IMR-90 (cell line): ENCODE measurements around the gene CST2. TPM values are rescaled to one million over a fixed set of nuclear protein-coding genes. Genes with fewer than 3 reads are reported as not detected.
"Not testable (repeated sequence)": the region's sequence is repeated elsewhere in the genome, so short reads cannot be mapped to it uniquely, and the experiment has no call there.

Experiments
- ATAC-seq: fragments of 200-7000 bp; cut with Tn5 transposase; 2 replicates; pipeline ENCODE4 v1.9.1; 2020; ENCODE audit warnings: low read depth, mild to moderate bottlenecking, moderate library complexity
- BruUV-seq: library from RNA; stranded (reverse); fragments of 400-500 nt; replicated peaks from 2 replicates; lab custom pipeline; 2021; lab: Mats Ljungman, UMichigan
- CTCF ChIA-PET: fragments of 300-600 bp; formaldehyde crosslinking; extraction: SDS; loops from one replicate; lab custom pipeline; 2021; ENCODE audit warnings: antibody characterized with exemption; lab: Yijun Ruan, JAX
- POLR2A ChIA-PET: fragments of 300-600 bp; sonication (Branson Sonifier 250); formaldehyde crosslinking; loops from one replicate; lab custom pipeline; 2022; ENCODE audit warnings: antibody characterized with exemption; ENCODE audit not compliant: unreplicated experiment; lab: Charles Lee
- DNase-seq: peaks from one replicate; pipeline ENCODE4 v3.0.0; 2013
- H2AFZ ChIP-seq: replicated peaks from 2 replicates; pipeline ENCODE3; 2013; ENCODE audit warnings: low read length, mild to moderate bottlenecking; ENCODE audit not compliant: poor library complexity
- H2AK5ac ChIP-seq: 2 replicates; pipeline ENCODE4 v1.6.1; 2013; ENCODE audit warnings: low read depth, low read length, inconsistent platforms
- H2AK9ac ChIP-seq: replicated peaks from 2 replicates; pipeline ENCODE3; 2013; ENCODE audit warnings: mild to moderate bottlenecking, low read depth, low read length, moderate library complexity; ENCODE audit not compliant: poor library complexity
- H2BK120ac ChIP-seq: 2 replicates; pipeline ENCODE4 v1.6.1; 2013; ENCODE audit warnings: low read depth, low read length, inconsistent platforms
- H2BK15ac ChIP-seq: 3 replicates; pipeline ENCODE4 v1.6.1; 2013; ENCODE audit warnings: low read depth, low read length, inconsistent platforms
- H2BK20ac ChIP-seq: 2 replicates; pipeline ENCODE4 v1.6.1; 2013; ENCODE audit warnings: low read depth, mild to moderate bottlenecking, inconsistent platforms, low read length, moderate library complexity
- H2BK5ac ChIP-seq: 2 replicates; pipeline ENCODE4 v1.6.1; 2013; ENCODE audit warnings: mild to moderate bottlenecking, low read depth, low read length, inconsistent platforms; ENCODE audit not compliant: poor library complexity, severe bottlenecking
- H3K14ac ChIP-seq: replicated peaks from 2 replicates; pipeline ENCODE4 v1.6.1; 2013; ENCODE audit warnings: low read depth, low read length, inconsistent platforms
- H3K18ac ChIP-seq: 2 replicates; pipeline ENCODE4 v1.6.1; 2013; ENCODE audit warnings: low read depth, low read length, control low read depth
- H3K23ac ChIP-seq: 2 replicates; pipeline ENCODE4 v1.6.1; 2013; ENCODE audit warnings: low read depth, low read length, inconsistent platforms
- H3K27ac ChIP-seq: 2 replicates; pipeline ENCODE4 v1.5.1; 2013; ENCODE audit warnings: mild to moderate bottlenecking, control low read depth, low read length; ENCODE audit not compliant: insufficient read depth
- H3K27me3 ChIP-seq: 2 replicates; pipeline ENCODE4 v1.6.1; 2013; ENCODE audit warnings: low read length; ENCODE audit not compliant: control insufficient read depth, insufficient read depth
- H3K36me3 ChIP-seq: 2 replicates; pipeline ENCODE4 v1.6.1; 2013; ENCODE audit warnings: low read length, mixed read lengths; ENCODE audit not compliant: control insufficient read depth, insufficient read depth
- H3K4ac ChIP-seq: 2 replicates; pipeline ENCODE4 v1.6.1; 2013; ENCODE audit warnings: low read depth, low read length, inconsistent platforms
- H3K4me1 ChIP-seq: 2 replicates; pipeline ENCODE4 v1.6.1; 2013; ENCODE audit warnings: low read length, mixed read lengths; ENCODE audit not compliant: control insufficient read depth, insufficient read depth
- H3K4me2 ChIP-seq: 2 replicates; pipeline ENCODE4 v1.6.1; 2013; ENCODE audit warnings: low read depth, mild to moderate bottlenecking, control low read depth, low read length, moderate library complexity
- H3K4me3 ChIP-seq: 2 replicates; pipeline ENCODE4 v1.5.1; 2013; ENCODE audit warnings: low read depth, mild to moderate bottlenecking, control low read depth, low read length, moderate library complexity; ENCODE audit not compliant: insufficient read depth
- H3K56ac ChIP-seq: 2 replicates; pipeline ENCODE4 v1.6.1; 2013; ENCODE audit warnings: low read length, inconsistent platforms; ENCODE audit not compliant: insufficient read depth; ENCODE audit errors: extremely low read depth
- H3K79me1 ChIP-seq, 2 experiments: 2 replicates each; pipeline ENCODE4 v1.6.1; 2013; ENCODE audit warnings: low read length in 2 of 2, inconsistent platforms in 1 of 2, low read depth in 1 of 2
- H3K9ac ChIP-seq: 2 replicates; pipeline ENCODE4 v1.6.1; 2013; ENCODE audit warnings: low read depth, low read length, control low read depth
- H3K9me1 ChIP-seq: 2 replicates; pipeline ENCODE4 v1.6.1; 2013; ENCODE audit warnings: low read length, inconsistent platforms; ENCODE audit not compliant: insufficient read depth
- H3K9me3 ChIP-seq: 2 replicates; pipeline ENCODE4 v1.6.1; 2013; ENCODE audit warnings: low read length; ENCODE audit not compliant: control insufficient read depth, insufficient read depth
- H4K20me1 ChIP-seq: 2 replicates; pipeline ENCODE4 v1.6.1; 2013; ENCODE audit warnings: low read length, inconsistent platforms; ENCODE audit not compliant: insufficient read depth
- H4K5ac ChIP-seq: 2 replicates; pipeline ENCODE4 v1.6.1; 2013; ENCODE audit warnings: mild to moderate bottlenecking, low read depth, low read length, control low read depth
- H4K8ac ChIP-seq, 2 experiments: 2 replicates each; pipeline ENCODE4 v1.6.1; 2013; ENCODE audit warnings: low read depth in 2 of 2, low read length in 2 of 2, control low read depth in 1 of 2, inconsistent platforms in 1 of 2
- H4K91ac ChIP-seq: 2 replicates; pipeline ENCODE4 v1.6.1; 2013; ENCODE audit warnings: low read depth, low read length, inconsistent platforms; ENCODE audit not compliant: insufficient read depth
- CHD1 ChIP-seq: IDR thresholded peaks from 2 replicates; pipeline ENCODE4 v1.6.1; 2012; ENCODE audit warnings: low read depth, low read length, improper control_type of control experiment
- MAZ ChIP-seq: IDR thresholded peaks from 2 replicates; pipeline ENCODE4 v1.6.1; 2012; ENCODE audit warnings: low read depth, mild to moderate bottlenecking, low read length, improper control_type of control experiment, moderate library complexity, borderline replicate concordance
- RAD21 ChIP-seq: IDR thresholded peaks from 2 replicates; pipeline ENCODE4 v1.6.1; 2012; ENCODE audit warnings: low read length, improper control_type of control experiment
- SMC3 ChIP-seq: fragments of 150-350 bp; IDR thresholded peaks from 2 replicates; pipeline ENCODE4 v1.6.1; 2016; ENCODE audit warnings: low read depth, mild to moderate bottlenecking, antibody characterized with exemption, low read length, moderate library complexity
- WGBS, 2 experiments: methylation state at CpG; one replicate each; pipeline versions ENCODE4 v1.1.5 to v1.1.7; 2013; ENCODE audit warnings: missing lambda C conversion rate in 2 of 2; ENCODE audit not compliant: insufficient read length in 1 of 2; ENCODE audit errors: extremely low coverage in 2 of 2; 5-methylcytosine and 5-hydroxymethylcytosine counted together
- dilution Hi-C: fragments of 300-500 bp; cut with HindIII; formaldehyde crosslinking; loops from one replicate; pipeline ENCODE4 v1.14.3; 2018; ENCODE audit warnings: low sequenced_read_pairs; ENCODE audit not compliant: unreplicated experiment
- in situ Hi-C: fragments of 300-500 bp; cut with MboI; formaldehyde crosslinking; loops from 3 replicates; pipeline ENCODE4 v1.14.3; 2019; ENCODE audit warnings: low sequenced_read_pairs, inconsistent platforms, mixed read lengths
- intact Hi-C: fragments of 100-400 bp; cut with micrococcal nuclease; formaldehyde crosslinking; loops from 2 replicates; pipeline ENCODE4 v1.10.0; 2022
- polyA plus RNA-seq, 3 experiments: library from polyadenylated mRNA; depleted of rRNA; stranded (reverse); fragments of >200 nt; gene quantifications; 2 replicates each; pipeline ENCODE4 v1.2.3, GENCODE V29; 2012; ENCODE audit warnings: low replicate concordance in 1 of 3
- total RNA-seq: library from RNA; depleted of rRNA; stranded (reverse); fragments of >200 nt; gene quantifications from 2 replicates; pipeline ENCODE4 v1.2.3, GENCODE V29; 2012
- TF ChIP-seq, protein P1 (sequence below): conservative IDR thresholded peaks from 2 replicates; pipeline ENCODE4 v1.5.1; 2012; ENCODE audit warnings: mild to moderate bottlenecking, low read depth, low read length, improper control_type of control experiment

The CST2 gene
- total and polyA plus RNA-seq, 2 of the 4 experiments (the other 2 are of a cell fraction), result not detected

DNA sequence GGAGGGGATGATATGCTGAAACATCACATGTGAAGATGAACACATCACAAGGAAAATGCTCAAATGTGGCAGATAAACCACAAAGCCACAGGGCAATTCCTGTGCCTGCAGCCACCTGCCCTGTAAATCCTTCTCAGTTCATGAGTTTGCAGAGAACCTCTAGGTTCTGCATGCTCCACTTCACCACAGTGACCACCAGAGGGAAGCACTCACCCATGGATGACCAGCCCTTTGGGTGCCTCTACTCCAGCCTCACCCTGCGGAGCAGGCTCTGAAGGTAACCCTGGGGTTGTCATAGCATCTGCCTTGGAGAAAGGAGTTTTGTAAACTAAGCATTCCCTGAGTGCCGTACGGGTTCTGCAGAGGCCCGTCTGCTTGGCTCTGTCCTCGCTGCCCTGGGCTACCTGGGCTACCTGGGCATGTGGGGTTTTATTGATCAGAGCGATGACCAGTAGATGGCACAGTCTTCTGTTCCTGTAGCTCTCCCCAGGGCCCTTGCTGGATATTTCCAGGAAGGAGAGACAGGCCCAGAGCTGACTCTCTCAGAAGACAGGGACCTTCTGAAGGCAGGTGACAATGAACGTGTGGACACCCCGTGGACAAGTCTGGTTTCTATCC, 44.1 kb downstream of the CST2 start:
- ATAC-seq (peak; percentile 44; the same call in 1 of the 2 replicates), DNase-seq (peak; percentile 2)
- H3K36me3 ChIP-seq, result no peaks in the 10 kb centered on the region
- H3K4me2 ChIP-seq, result no peak overlapping the region
- H3K9me3 ChIP-seq, result no peaks in the 10 kb centered on the region
- no peak overlapping the region for H4K5ac ChIP-seq
- H3K79me1 ChIP-seq, result no peaks in the 10 kb centered on the region
- H3K9ac ChIP-seq, result no peak overlapping the region
- WGBS, 2 experiments, result no CpG with 5 or more reads among the region's 8 CpGs
- ChIA-PET CTCF (no interaction called here), POLR2A (no interaction called here)
- no peak overlapping the region for H2AK5ac ChIP-seq
- in situ Hi-C loops, result no loop called here
- H2BK20ac ChIP-seq, result no peak overlapping the region
- dilution Hi-C loops, result no loop called here
- H3K27me3 ChIP-seq, result no peaks in the 10 kb centered on the region; the same call in 1 of the 2 replicates
- no peak overlapping the region for H3K27ac ChIP-seq
- TF ChIP-seq, protein P1, sequence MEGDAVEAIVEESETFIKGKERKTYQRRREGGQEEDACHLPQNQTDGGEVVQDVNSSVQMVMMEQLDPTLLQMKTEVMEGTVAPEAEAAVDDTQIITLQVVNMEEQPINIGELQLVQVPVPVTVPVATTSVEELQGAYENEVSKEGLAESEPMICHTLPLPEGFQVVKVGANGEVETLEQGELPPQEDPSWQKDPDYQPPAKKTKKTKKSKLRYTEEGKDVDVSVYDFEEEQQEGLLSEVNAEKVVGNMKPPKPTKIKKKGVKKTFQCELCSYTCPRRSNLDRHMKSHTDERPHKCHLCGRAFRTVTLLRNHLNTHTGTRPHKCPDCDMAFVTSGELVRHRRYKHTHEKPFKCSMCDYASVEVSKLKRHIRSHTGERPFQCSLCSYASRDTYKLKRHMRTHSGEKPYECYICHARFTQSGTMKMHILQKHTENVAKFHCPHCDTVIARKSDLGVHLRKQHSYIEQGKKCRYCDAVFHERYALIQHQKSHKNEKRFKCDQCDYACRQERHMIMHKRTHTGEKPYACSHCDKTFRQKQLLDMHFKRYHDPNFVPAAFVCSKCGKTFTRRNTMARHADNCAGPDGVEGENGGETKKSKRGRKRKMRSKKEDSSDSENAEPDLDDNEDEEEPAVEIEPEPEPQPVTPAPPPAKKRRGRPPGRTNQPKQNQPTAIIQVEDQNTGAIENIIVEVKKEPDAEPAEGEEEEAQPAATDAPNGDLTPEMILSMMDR, result peak; percentile 46
- TF ChIP-seq SMC3, result 0 out of 2 replicates have a peak, but pooled peaks have one; percentile 24
- TF ChIP-seq MAZ, result no peak
- TF ChIP-seq RAD21, result peak; percentile 46
- no peak for TF ChIP-seq CHD1
- no peaks in the 10 kb centered on the region for H3K4me1 ChIP-seq
- H3K56ac ChIP-seq, result no peak overlapping the region
- H3K4ac ChIP-seq, result no peak overlapping the region
- H4K91ac ChIP-seq, result no peak overlapping the region
- H3K14ac ChIP-seq, result no peak overlapping the region
- H2BK15ac ChIP-seq, result no peak overlapping the region
- H2AFZ ChIP-seq, result no peak overlapping the region
- H4K8ac ChIP-seq, result no peak overlapping the region
- BruUV-seq, result no TSS peak
- no peak overlapping the region for H2BK120ac ChIP-seq
- no peak overlapping the region for H3K18ac ChIP-seq
- H2BK5ac ChIP-seq, result no peak overlapping the region
- no peak overlapping the region for H3K4me3 ChIP-seq
- H3K9me1 ChIP-seq, result no peaks in the 10 kb centered on the region
- no peak overlapping the region for H3K23ac ChIP-seq
- no peaks in the 10 kb centered on the region for H4K20me1 ChIP-seq
- H2AK9ac ChIP-seq, result no peak overlapping the region
- intact Hi-C loops, result no loop called here

DNA sequence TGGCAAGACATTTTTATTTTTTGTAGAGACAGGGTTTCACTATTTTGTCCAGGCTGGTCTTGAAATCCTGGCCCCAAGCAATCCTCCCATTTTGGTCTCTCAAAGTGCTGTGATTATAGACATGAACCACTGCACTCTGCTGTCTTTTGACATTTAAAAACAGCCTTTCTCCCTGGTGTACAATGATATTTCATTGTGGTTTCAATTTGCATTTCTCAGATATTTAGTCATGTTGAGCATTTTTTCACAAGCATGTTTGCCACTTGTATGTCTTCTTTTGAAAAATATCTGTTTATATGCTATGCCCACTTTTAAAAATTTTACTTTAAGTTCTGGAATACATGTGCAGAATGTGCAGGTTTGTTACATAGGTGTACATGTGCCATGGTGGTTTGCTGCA, 47.9 kb downstream of the CST2 start:
- H3K27ac ChIP-seq, H3K4me1 ChIP-seq, H2AK9ac ChIP-seq, ATAC-seq, H3K36me3 ChIP-seq, H3K56ac ChIP-seq, H4K91ac ChIP-seq, H3K9me3 ChIP-seq, H3K9me1 ChIP-seq, BruUV-seq, H4K8ac ChIP-seq, H3K4ac ChIP-seq, H4K5ac ChIP-seq, H4K20me1 ChIP-seq, in situ Hi-C loops, H2AFZ ChIP-seq, H2BK5ac ChIP-seq, H3K27me3 ChIP-seq, H3K23ac ChIP-seq, H2BK20ac ChIP-seq, dilution Hi-C loops, POLR2A ChIA-PET, DNase-seq, intact Hi-C loops, H3K9ac ChIP-seq, H3K4me3 ChIP-seq, H2BK120ac ChIP-seq, H2AK5ac ChIP-seq, H3K18ac ChIP-seq, H3K14ac ChIP-seq, H2BK15ac ChIP-seq, H3K4me2 ChIP-seq, H3K79me1 ChIP-seq: not testable (repeated sequence)
- CTCF ChIA-PET, result interaction anchor here (1.1 kb wide), 1 partner anchor 14 kb away, joined by 4 read pairs; no protein-coding TSS in a partner anchor
